ENCODE results near the gene OTOA. TPM values are rescaled to one million over a fixed set of nuclear protein-coding genes. Genes with fewer than 3 reads are reported as not detected.

Gene OTOA
- total and polyA plus RNA-seq, 2 of the 13 experiments (the other 11 are each of a cell fraction or from before 2014, with no cell fraction given) = 0.05 to 0.15 TPM

- no peak for TF ChIP-seq PBX2 (CRISPR knock-in tag; IDR thresholded peaks at IDR 0.05)
- no peak for TF ChIP-seq MEIS1 (CRISPR knock-in tag; IDR thresholded peaks at IDR 0.05; ENCODE audit: borderline replicate concordance)
- no peak for TF ChIP-seq PLRG1 (conservative IDR thresholded peaks at IDR 0.05)
- no peak for TF ChIP-seq ZNF251 (CRISPR knock-in tag; IDR thresholded peaks at IDR 0.05)
- TF ChIP-seq ZMYM4 (CRISPR knock-in tag; IDR thresholded peaks at IDR 0.05) = peak; percentile 57; the same call in 1 of the 2 replicates
- no peak for TF ChIP-seq CC2D1A (CRISPR knock-in tag; IDR thresholded peaks at IDR 0.05)
- TF ChIP-seq ZFP1 (CRISPR knock-in tag; IDR thresholded peaks at IDR 0.05) = no peak
- TF ChIP-seq ZNF20 (CRISPR knock-in tag; IDR thresholded peaks at IDR 0.05) = no peak
- TF ChIP-seq ZNF276 (CRISPR knock-in tag; IDR thresholded peaks at IDR 0.05; ENCODE audit: low read depth) = no peak
- TF ChIP-seq ZNF234 (CRISPR knock-in tag; conservative IDR thresholded peaks at IDR 0.05) = no peak
- TF ChIP-seq TCF7L2 (IDR thresholded peaks at IDR 0.05; ENCODE audit: low read depth, low read length) = no peak
- TF ChIP-seq HNRNPH1 (optimal IDR thresholded peaks at IDR 0.05; ENCODE audit: low read depth, low read length) = no peak
- TF ChIP-seq ZNF546 (CRISPR knock-in tag; conservative IDR thresholded peaks at IDR 0.05) = no peak
- no peak for TF ChIP-seq HOXA5 (CRISPR knock-in tag; IDR thresholded peaks at IDR 0.05)
- no peak for TF ChIP-seq KDM6A (CRISPR knock-in tag; IDR thresholded peaks at IDR 0.05; ENCODE audit: low read depth)
- TF ChIP-seq ZNF441 (CRISPR knock-in tag; IDR thresholded peaks at IDR 0.05; ENCODE audit: borderline replicate concordance) = no peak
- TF ChIP-seq TOPORS (CRISPR knock-in tag; IDR thresholded peaks at IDR 0.05) = no peak
- TF ChIP-seq ZNF543 (CRISPR knock-in tag; IDR thresholded peaks at IDR 0.05) = no peak
- no peak for TF ChIP-seq ZNF264 (CRISPR knock-in tag; IDR thresholded peaks at IDR 0.05)
- TF ChIP-seq NKX3-1 (CRISPR knock-in tag; IDR thresholded peaks at IDR 0.05) = no peak
- TF ChIP-seq HHEX (CRISPR knock-in tag; IDR thresholded peaks at IDR 0.05) = no peak
- TF ChIP-seq NCOA5 (CRISPR knock-in tag; IDR thresholded peaks at IDR 0.05) = no peak
- no peak for TF ChIP-seq SAP130 (CRISPR knock-in tag; IDR thresholded peaks at IDR 0.05; ENCODE audit: low read depth)
- TF ChIP-seq ZNF614 (CRISPR knock-in tag; IDR thresholded peaks at IDR 0.05; ENCODE audit: borderline replicate concordance) = 0 out of 2 replicates have a peak, but pooled peaks have one; percentile 31
- TF ChIP-seq ZNF3 (CRISPR knock-in tag; IDR thresholded peaks at IDR 0.05) = no peak
- TF ChIP-seq AGO2 (optimal IDR thresholded peaks at IDR 0.05; ENCODE audit: low read depth, low read length) = no peak
- no peak for TF ChIP-seq NFIB (CRISPR knock-in tag; IDR thresholded peaks at IDR 0.05; ENCODE audit: borderline replicate concordance)
- peak; percentile 52 for TF ChIP-seq RCOR2 (CRISPR knock-in tag; IDR thresholded peaks at IDR 0.05)
- no peak for TF ChIP-seq ZNF792 (CRISPR knock-in tag; IDR thresholded peaks at IDR 0.05)
- no peak for TF ChIP-seq ONECUT2 (CRISPR knock-in tag; IDR thresholded peaks at IDR 0.05)
- TF ChIP-seq ZGPAT (CRISPR knock-in tag; IDR thresholded peaks at IDR 0.05) = no peak
- TF ChIP-seq SIN3A (IDR thresholded peaks at IDR 0.05; ENCODE audit: borderline replicate concordance, low read depth, low read length) = no peak
Observed at GRCh38 chr16:21666772-21667171, 3.0 kb downstream of the OTOA start (continued).
